Neural progenitor cell (in vitro differentiated cells): ENCODE data around the gene DNAJC21. TPM values are rescaled to one million over a fixed set of nuclear protein-coding genes. Genes with fewer than 3 reads are reported as not detected.

ENCODE experiments used
- DNase-seq: peaks from one replicate; pipeline ENCODE4 v3.0.0-alpha.2; 2016; ENCODE audit warnings: low spot score
- H2AFZ ChIP-seq: fragments of 200-600 bp; sonication (generic); replicated peaks from 2 replicates; pipeline ENCODE4 v1.6.1; 2016; ENCODE audit warnings: antibody characterized with exemption
- H3F3A ChIP-seq: fragments of 200-600 bp; sonication (generic); 2 replicates; pipeline ENCODE4 v1.6.1; 2016; ENCODE audit warnings: antibody characterized with exemption, low read depth
- H3K27ac ChIP-seq: fragments of 200-600 bp; sonication (generic); 2 replicates; pipeline ENCODE4 v1.5.1; 2016; ENCODE audit warnings: mild to moderate bottlenecking
- H3K27me3 ChIP-seq: fragments of 200-600 bp; sonication (generic); 2 replicates; pipeline ENCODE4 v1.6.1; 2016; ENCODE audit warnings: mild to moderate bottlenecking, moderate library complexity
- H3K36me3 ChIP-seq: fragments of 200-600 bp; sonication (generic); 2 replicates; pipeline ENCODE4 v1.5.1; 2016
- H3K4me1 ChIP-seq: fragments of 200-600 bp; sonication (generic); 2 replicates; pipeline ENCODE4 v1.6.1; 2016; ENCODE audit warnings: mixed run types
- H3K4me2 ChIP-seq: fragments of 200-600 bp; sonication (generic); 2 replicates; pipeline ENCODE4 v1.6.1; 2016
- H3K4me3 ChIP-seq: fragments of 200-600 bp; sonication (generic); 2 replicates; pipeline ENCODE4 v1.5.1; 2016
- H3K79me2 ChIP-seq: fragments of 200-600 bp; sonication (generic); 2 replicates; pipeline ENCODE4 v1.6.1; 2016; ENCODE audit warnings: low read depth
- H3K9ac ChIP-seq: fragments of 200-600 bp; sonication (generic); 2 replicates; pipeline ENCODE4 v1.6.1; 2016
- H3K9me3 ChIP-seq: fragments of 200-600 bp; sonication (generic); 2 replicates; pipeline ENCODE4 v1.5.1; 2016; ENCODE audit warnings: low read depth
- H4K20me1 ChIP-seq: fragments of 200-600 bp; sonication (generic); 2 replicates; pipeline ENCODE4 v1.6.1; 2016; ENCODE audit warnings: low read depth
- H3K27ac Mint-ChIP-seq: 3 replicates; pipeline ENCODE4 v1.8.0; 2021; ENCODE audit warnings: mixed read lengths
- H3K27me3 Mint-ChIP-seq: 2 replicates; pipeline ENCODE4 v1.8.0; 2022; ENCODE audit warnings: low read depth, mild to moderate bottlenecking, inconsistent platforms, moderate library complexity, mixed read lengths; ENCODE audit not compliant: insufficient read depth
- H3K36me3 Mint-ChIP-seq: 3 replicates; pipeline ENCODE4 v1.8.0; 2021; ENCODE audit warnings: mixed read lengths
- H3K4me1 Mint-ChIP-seq: 3 replicates; pipeline ENCODE4 v1.8.0; 2021; ENCODE audit warnings: mixed read lengths
- H3K4me3 Mint-ChIP-seq: 3 replicates; pipeline ENCODE4 v1.8.0; 2021; ENCODE audit warnings: mild to moderate bottlenecking, moderate library complexity, mixed read lengths
- H3K9me3 Mint-ChIP-seq: 3 replicates; pipeline ENCODE4 v1.8.0; 2020; ENCODE audit warnings: mixed read lengths
- CTCF ChIP-seq: fragments of 200-600 bp; sonication (generic); IDR thresholded peaks from 2 replicates; pipeline ENCODE4 v1.5.1; 2017; ENCODE audit warnings: antibody characterized with exemption, mild to moderate bottlenecking
- EZH2 ChIP-seq: fragments of 200-600 bp; sonication (generic); IDR thresholded peaks from 2 replicates; pipeline ENCODE4 v1.6.1; 2017; ENCODE audit warnings: antibody characterized with exemption, mild to moderate bottlenecking, moderate library complexity
- EZH2phosphoT487 ChIP-seq: fragments of 200-600 bp; sonication (generic); IDR thresholded peaks from 2 replicates; pipeline ENCODE4 v1.6.1; 2017; ENCODE audit warnings: antibody characterized with exemption
- total RNA-seq: library from RNA; depleted of rRNA; stranded (reverse); fragments of >200 nt; gene quantifications from 2 replicates; pipeline ENCODE4 v1.2.3, GENCODE V29; 2015; ENCODE audit warnings: low replicate concordance

The DNAJC21 gene
- total RNA-seq, 1 donor from 2014 or later = 52.8 TPM

- Mint-ChIP-seq H3K27ac (no peak overlapping the region), H3K4me3 (no peak overlapping the region), H3K27me3 (peaks cover 4% of the 10 kb centered on the region), H3K9me3 (no peaks in the 10 kb centered on the region), H3K4me1 (peaks cover 6% of the 10 kb centered on the region), H3K36me3 (peaks cover 19% of the 10 kb centered on the region)
- Histone ChIP-seq H3K36me3 (peaks cover 44% of the 10 kb centered on the region), H3K27me3 (no peaks in the 10 kb centered on the region), H4K20me1 (peaks cover 5% of the 10 kb centered on the region), H3K4me1 (peaks cover 4% of the 10 kb centered on the region), H3K4me3 (no peak overlapping the region), H3K79me2 (peaks cover 26% of the 10 kb centered on the region), H3F3A (peaks cover 57% of the 10 kb centered on the region), H3K9ac (no peak overlapping the region), H3K4me2 (no peak overlapping the region), H3K9me3 (no peaks in the 10 kb centered on the region), H3K27ac (no peak overlapping the region), H2AFZ (no peak overlapping the region)
- TF ChIP-seq EZH2 (no peak), EZH2phosphoT487 (no peak), CTCF (no peak)
- DNase-seq = no peak
Observed at GRCh38 chr5:34924462-34924765, 4.9 kb upstream of the DNAJC21 start.

DNA sequence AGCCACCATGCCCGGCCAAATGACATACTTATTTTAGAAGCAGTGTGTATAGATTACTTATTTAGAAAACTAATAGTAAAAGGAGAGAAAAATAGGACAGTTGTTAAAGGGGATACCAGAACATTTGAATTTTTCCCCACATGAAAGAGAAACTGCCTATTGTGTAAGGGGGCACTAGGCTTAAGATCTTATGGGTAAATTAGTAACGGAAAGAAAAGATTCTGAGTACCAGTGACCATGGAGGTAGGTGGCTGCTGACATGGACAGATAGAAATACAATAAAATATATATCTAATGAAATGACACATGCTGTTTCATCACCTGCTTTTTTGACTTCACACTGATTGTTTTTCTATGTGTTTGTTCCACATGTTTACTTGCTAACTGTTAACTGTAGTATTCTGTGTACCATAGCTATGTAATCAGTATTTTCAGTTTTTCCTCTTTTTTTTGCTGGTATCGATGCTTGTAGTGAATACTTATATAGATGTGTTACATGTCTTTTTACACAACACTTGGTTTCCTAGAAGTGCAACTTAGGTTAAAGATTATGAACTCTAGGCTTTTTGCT lies 3.0 kb upstream of the DNAJC21 start:
- no peak overlapping the region for H3K27ac Mint-ChIP-seq
- peaks cover 15% of the 10 kb centered on the region for H3K4me1 Mint-ChIP-seq
- peaks cover 67% of the 10 kb centered on the region for H3F3A ChIP-seq
- no peaks in the 10 kb centered on the region for H3K9me3 ChIP-seq
- H3K79me2 ChIP-seq = peaks cover 22% of the 10 kb centered on the region
- H4K20me1 ChIP-seq = peaks cover 17% of the 10 kb centered on the region
- H3K36me3 Mint-ChIP-seq = peaks cover 17% of the 10 kb centered on the region
- TF ChIP-seq EZH2 = no peak
- TF ChIP-seq EZH2phosphoT487 = no peak
- no peak for TF ChIP-seq CTCF
- no peak overlapping the region for H3K4me3 ChIP-seq
- H3K9ac ChIP-seq = no peak overlapping the region
- no peak overlapping the region for H3K4me3 Mint-ChIP-seq
- no peak for DNase-seq
- H3K36me3 ChIP-seq = peaks cover 29% of the 10 kb centered on the region
- peaks cover under 1% of the 10 kb centered on the region for H3K27me3 Mint-ChIP-seq
- no peaks in the 10 kb centered on the region for H3K27me3 ChIP-seq
- no peak overlapping the region for H3K27ac ChIP-seq
- H2AFZ ChIP-seq = no peak overlapping the region
- no peaks in the 10 kb centered on the region for H3K9me3 Mint-ChIP-seq
- no peak overlapping the region for H3K4me2 ChIP-seq
- peaks cover 13% of the 10 kb centered on the region for H3K4me1 ChIP-seq

GRCh38 chr5:34927785-34928184 lies 1.6 kb upstream of the DNAJC21 start:
- Histone ChIP-seq H3K79me2 (peaks cover 30% of the 10 kb centered on the region), H3K27ac (no peak overlapping the region), H2AFZ (no peak overlapping the region), H4K20me1 (peaks cover 15% of the 10 kb centered on the region), H3K9ac (no peak overlapping the region), H3K9me3 (no peaks in the 10 kb centered on the region), H3K4me2 (no peak overlapping the region), H3K27me3 (no peaks in the 10 kb centered on the region), H3K4me1 (peaks cover 13% of the 10 kb centered on the region), H3F3A (peaks cover 62% of the 10 kb centered on the region), H3K36me3 (peaks cover 20% of the 10 kb centered on the region), H3K4me3 (no peak overlapping the region)
- peaks cover 20% of the 10 kb centered on the region for H3K4me1 Mint-ChIP-seq
- H3K36me3 Mint-ChIP-seq = peaks cover 15% of the 10 kb centered on the region
- no peaks in the 10 kb centered on the region for H3K9me3 Mint-ChIP-seq
- no peaks in the 10 kb centered on the region for H3K27me3 Mint-ChIP-seq
- no peak overlapping the region for H3K27ac Mint-ChIP-seq
- no peak for TF ChIP-seq EZH2
- TF ChIP-seq CTCF = no peak
- TF ChIP-seq EZH2phosphoT487 = no peak
- no peak for DNase-seq
- H3K4me3 Mint-ChIP-seq = no peak overlapping the region
